ENCODE results near the gene GMDS. TPM values are rescaled to one million over a fixed set of nuclear protein-coding genes. Genes with fewer than 3 reads are reported as not detected.

The GMDS gene
- total and polyA plus RNA-seq, 2 of the 13 experiments (the other 11 are each of a cell fraction or from before 2014, with no cell fraction given), result 64.4 to 112 TPM

GRCh38 chr6:1623769-1624057 lies 621.7 kb downstream of the GMDS start (continued):
- TF ChIP-seq THRA (CRISPR knock-in tag; IDR thresholded peaks at IDR 0.05; ENCODE audit: borderline replicate concordance) (no peak), MEIS2 (CRISPR knock-in tag; IDR thresholded peaks at IDR 0.05) (no peak), ZNF577 (CRISPR knock-in tag; IDR thresholded peaks at IDR 0.05; ENCODE audit: borderline replicate concordance, low read depth) (no peak), ZNF549 (CRISPR knock-in tag; IDR thresholded peaks at IDR 0.05) (no peak)

- WGBS (ENCODE audit: low lambda C conversion rate), result 99% methylated on average over 8 of the region's 8 CpGs
- in situ Hi-C loops (cut with HindIII; ENCODE audit: extremely low pct_ligation_motif_present, low pct_unique_long_range_greater_than_20kb), result no loop called here
Measured at GRCh38 chr6:1622851-1623768, 622.3 kb downstream of the GMDS start.

More at GRCh38 chr6:1622851-1623768, 622.3 kb downstream of the GMDS start:
- Histone ChIP-seq H3K79me2 (ENCODE audit: insufficient read depth, low read length) (no peaks in the 10 kb centered on the region), H2AFZ (ENCODE audit: low read length) (no peak overlapping the region), H3K9ac (ENCODE audit: insufficient read depth, low read depth, low read length) (no peak overlapping the region), H3K27me3 (ENCODE audit: control insufficient read depth in 1 of 2, insufficient read depth in 2 of 2, low read length in 2 of 2) (no peaks in the 10 kb centered on the region), H3K4me3 (replicated peaks in 1 of 3; ENCODE audit: insufficient read depth in 1 of 3, low read depth in 2 of 3, low read length in 3 of 3) (no peak overlapping the region), H3K4me2 (ENCODE audit: low read depth, low read length) (no peak overlapping the region), H4K20me1 (ENCODE audit: insufficient read depth, low read length) (no peaks in the 10 kb centered on the region; the same call in 1 of the 2 replicates), H3K27ac (ENCODE audit: extremely low read length, insufficient read depth, low read length) (no peak overlapping the region), H3K4me1 (ENCODE audit: insufficient read depth, low read length) (no peaks in the 10 kb centered on the region), H3K9me3 (ENCODE audit: low read length) (no peaks in the 10 kb centered on the region), H3K36me3 (replicated peaks in 1 of 2; ENCODE audit: control insufficient read depth in 1 of 2, insufficient read depth in 2 of 2, low read length in 2 of 2) (peaks cover 4 to 34% of the 10 kb centered on the region in 2 experiments)
- ChIA-PET POLR2A (no interaction called here), CTCF (ENCODE audit: low intra/inter-chr PET ratio, low total read pairs) (no interaction called here)
- intact Hi-C loops (cut with micrococcal nuclease; ENCODE audit: unreplicated experiment), result no loop called here
- TF ChIP-seq RBM22 (optimal IDR thresholded peaks at IDR 0.05; ENCODE audit: low read length) (peak; percentile 74), ZNF367 (CRISPR knock-in tag; IDR thresholded peaks at IDR 0.05; ENCODE audit: borderline replicate concordance) (no peak), PHF21A (CRISPR knock-in tag; IDR thresholded peaks at IDR 0.05) (no peak), TAF1 (CRISPR knock-in tag; IDR thresholded peaks at IDR 0.05) (no peak), ZNF30 (CRISPR knock-in tag; IDR thresholded peaks at IDR 0.05) (no peak), MBD4 (IDR thresholded peaks at IDR 0.05; ENCODE audit: borderline replicate concordance, low read length) (no peak)
- FAIRE-seq (no peak), DNase-seq (ENCODE audit: low spot score) (no peak), ATAC-seq (no peak)
- no TSS peak for BruUV-seq (replicated peaks)
